Kidney epithelial cell (primary cell): ENCODE data around the gene CARD11. TPM values are rescaled to one million over a fixed set of nuclear protein-coding genes. Genes with fewer than 3 reads are reported as not detected.
"Not testable (repeated sequence)": the region's sequence is repeated elsewhere in the genome, so short reads cannot be mapped to it uniquely, and the experiment has no call there.

Experiments used
- DNase-seq: peaks from one replicate; pipeline ENCODE4 v3.0.0-alpha.2; 2010; ENCODE audit warnings: low read depth
- H3K27me3 ChIP-seq: 2 replicates; pipeline ENCODE4 v1.6.0; 2011; ENCODE audit warnings: low read length; ENCODE audit not compliant: control insufficient read depth, insufficient read depth
- H3K36me3 ChIP-seq: 2 replicates; pipeline ENCODE4 v1.5.1; 2011; ENCODE audit warnings: low read length; ENCODE audit not compliant: control insufficient read depth, insufficient read depth
- H3K4me3 ChIP-seq: 2 replicates; pipeline ENCODE4 v1.5.1; 2011; ENCODE audit warnings: low read depth, mild to moderate bottlenecking, control low read depth, low read length
- CTCF ChIP-seq: IDR thresholded peaks from 2 replicates; pipeline ENCODE4 v1.5.1; 2011; ENCODE audit warnings: mild to moderate bottlenecking, moderate library complexity, low read length, control low read depth, inconsistent platforms; ENCODE audit not compliant: insufficient read depth, poor library complexity, severe bottlenecking
- total RNA-seq: library from RNA; depleted of rRNA; stranded (reverse); fragments of >200 nt; gene quantifications from 2 replicates; pipeline ENCODE4 v1.2.3, GENCODE V29; 2015

The CARD11 gene
- total RNA-seq, 1 donor from 2014 or later, result 31.0 TPM

DNA sequence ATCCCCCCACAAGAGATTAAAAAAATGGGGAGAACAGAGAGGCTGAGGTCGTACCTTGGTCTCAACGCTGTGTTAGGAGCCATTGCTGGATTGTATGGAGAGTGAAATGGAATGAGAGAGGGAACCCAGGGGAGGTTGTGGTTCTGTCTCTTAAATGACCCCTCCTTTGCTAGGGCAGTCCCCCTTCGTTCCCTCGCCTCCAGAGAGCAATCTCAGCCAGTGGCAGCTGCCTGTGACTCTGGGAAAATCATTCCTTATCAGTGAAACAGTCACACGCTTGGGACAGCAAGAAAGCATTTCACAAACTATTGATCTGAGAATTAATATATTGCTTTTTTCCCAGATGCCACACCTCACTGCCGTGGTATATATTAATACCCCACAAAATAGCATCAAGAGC lies 12.0 kb upstream of the CARD11 start:
- no peak for TF ChIP-seq CTCF
- H3K27me3 ChIP-seq, result peaks cover 25% of the 10 kb centered on the region
- no peaks in the 10 kb centered on the region for H3K36me3 ChIP-seq
- no peak for DNase-seq
- no peak overlapping the region for H3K4me3 ChIP-seq

DNA sequence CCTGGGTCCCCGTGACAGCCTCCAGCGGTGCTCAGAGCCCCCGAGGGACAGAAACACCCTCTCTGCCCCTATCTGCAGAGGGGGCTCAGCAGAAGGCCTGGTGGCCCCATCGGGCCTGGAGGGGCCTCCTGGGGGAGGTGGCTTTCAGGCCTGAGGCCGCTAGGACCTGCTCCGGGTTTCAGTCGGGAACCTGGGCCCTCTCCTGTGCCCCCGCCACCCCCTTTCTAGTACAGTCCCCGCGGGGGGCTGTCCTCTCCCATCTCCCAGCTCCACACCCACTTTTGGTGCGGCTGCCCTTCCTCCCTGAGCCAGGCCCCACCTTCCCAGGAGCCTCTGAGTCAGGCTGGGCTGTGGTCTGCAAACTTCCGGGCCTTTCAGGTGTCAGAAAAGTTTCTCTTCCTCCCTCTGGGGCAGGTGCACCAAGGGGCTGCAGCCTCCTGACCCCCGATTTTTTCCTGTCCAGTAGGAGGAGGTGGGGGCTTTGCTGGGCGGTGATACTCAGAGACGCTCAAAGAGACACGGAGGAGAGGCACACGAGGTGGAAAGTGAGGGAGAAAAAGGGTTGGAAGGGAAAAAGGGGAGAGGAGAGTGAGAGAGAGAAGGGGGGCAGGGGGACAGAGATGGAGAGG lies 692 bp downstream of the CARD11 start:
- H3K36me3 ChIP-seq, result no peaks in the 10 kb centered on the region
- no peak for TF ChIP-seq CTCF
- DNase-seq, result no peak
- H3K4me3 ChIP-seq, result peak overlapping the region; percentile 65
- no peaks in the 10 kb centered on the region for H3K27me3 ChIP-seq

GRCh38 chr7:3041986-3042675 lies 1.5 kb downstream of the CARD11 start:
- no peak for TF ChIP-seq CTCF
- DNase-seq, result no peak
- H3K4me3 ChIP-seq, result peak overlapping the region; percentile 65
- H3K36me3 ChIP-seq, result no peaks in the 10 kb centered on the region
- no peaks in the 10 kb centered on the region for H3K27me3 ChIP-seq

DNA sequence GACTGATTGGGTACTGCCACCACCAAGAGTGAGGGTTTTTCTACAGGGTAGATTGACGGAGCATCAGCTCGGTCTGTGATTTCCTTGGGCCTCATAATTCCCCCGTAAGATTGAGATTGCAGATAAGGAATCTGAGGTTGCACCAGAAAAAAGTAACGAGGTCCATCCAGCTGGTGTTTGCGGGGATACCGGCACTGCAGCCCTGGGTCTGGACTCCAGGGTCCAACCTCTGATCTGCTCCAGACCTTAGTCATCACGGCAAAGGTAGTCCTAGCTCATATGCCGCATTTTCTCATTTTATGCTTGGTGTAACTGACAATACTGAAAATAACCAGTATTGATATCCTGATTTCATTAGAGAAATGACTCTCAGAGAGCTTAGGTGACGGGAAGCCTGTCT lies 3.9 kb downstream of the CARD11 start:
- DNase-seq, result no peak
- Histone ChIP-seq H3K27me3 (no peaks in the 10 kb centered on the region), H3K36me3 (no peaks in the 10 kb centered on the region), H3K4me3 (no peak overlapping the region)
- no peak for TF ChIP-seq CTCF

GRCh38 chr7:3038011-3038410 lies 5.7 kb downstream of the CARD11 start:
- not testable (repeated sequence) for H3K27me3 ChIP-seq, H3K36me3 ChIP-seq, DNase-seq, H3K4me3 ChIP-seq

GRCh38 chr7:3037259-3037658 lies 6.4 kb downstream of the CARD11 start:
- Histone ChIP-seq H3K36me3 (no peaks in the 10 kb centered on the region), H3K4me3 (no peak overlapping the region), H3K27me3 (no peaks in the 10 kb centered on the region)
- no peak for DNase-seq
- TF ChIP-seq CTCF, result no peak
